Caco-2 (cell line): ENCODE measurements around the gene SEPTIN7. TPM values are rescaled to one million over a fixed set of nuclear protein-coding genes. Genes with fewer than 3 reads are reported as not detected.

Source experiments
- BruUV-seq: library from RNA; stranded (reverse); fragments of 400-500 nt; replicated peaks from 2 replicates; lab custom pipeline; 2021; lab: Mats Ljungman, UMichigan
- CTCF ChIA-PET: fragments of 300-600 bp; sonication (Branson Sonifier 250); formaldehyde crosslinking; loops from one replicate; lab custom pipeline; 2022; ENCODE audit warnings: antibody characterized with exemption; lab: Charles Lee
- POLR2A ChIA-PET: fragments of 300-600 bp; sonication (Branson Sonifier 250); formaldehyde crosslinking; loops from one replicate; lab custom pipeline; 2022; ENCODE audit warnings: antibody characterized with exemption; lab: Charles Lee
- DNase-seq, 2 experiments: peaks; one replicate each; pipeline versions ENCODE4 v3.0.0 to v3.0.0-alpha.2; 2020 to 2022
- H3K27me3 ChIP-seq: replicated peaks from 2 replicates; pipeline ENCODE4 v1.6.0; 2011; ENCODE audit warnings: low read length; ENCODE audit not compliant: control insufficient read depth, insufficient read depth
- H3K36me3 ChIP-seq: 2 replicates; pipeline ENCODE4 v1.5.1; 2011; ENCODE audit warnings: low read length; ENCODE audit not compliant: control insufficient read depth, insufficient read depth
- H3K4me1 ChIP-seq: fragments of 250-450 bp; sonication (Bioruptor Pico); 2 replicates; pipeline ENCODE4 v1.5.1; 2020; ENCODE audit warnings: mild to moderate bottlenecking
- H3K4me3 ChIP-seq: 2 replicates; pipeline ENCODE4 v1.5.1; 2011; ENCODE audit warnings: low read depth, mild to moderate bottlenecking, control low read depth, low read length
- H3K9me3 ChIP-seq: fragments of 250-450 bp; sonication (Bioruptor Pico); 2 replicates; pipeline ENCODE4 v1.5.1; 2020; ENCODE audit warnings: mild to moderate bottlenecking, moderate library complexity
- H3K27ac Mint-ChIP-seq: one replicate; pipeline ENCODE4 v1.8.0; 2022; ENCODE audit warnings: mixed read lengths; ENCODE audit not compliant: unreplicated experiment
- H3K27me3 Mint-ChIP-seq: one replicate; pipeline ENCODE4 v1.8.0; 2022; ENCODE audit warnings: mixed read lengths; ENCODE audit not compliant: insufficient read depth, unreplicated experiment
- H3K36me3 Mint-ChIP-seq: one replicate; pipeline ENCODE4 v1.8.0; 2022; ENCODE audit warnings: mild to moderate bottlenecking, mixed read lengths; ENCODE audit not compliant: insufficient read depth, unreplicated experiment
- H3K4me1 Mint-ChIP-seq: one replicate; pipeline ENCODE4 v1.8.0; 2022; ENCODE audit warnings: low read depth, mixed read lengths; ENCODE audit not compliant: unreplicated experiment
- H3K4me3 Mint-ChIP-seq: one replicate; pipeline ENCODE4 v1.8.0; 2022; ENCODE audit warnings: mild to moderate bottlenecking, moderate library complexity, mixed read lengths; ENCODE audit not compliant: unreplicated experiment
- H3K9me3 Mint-ChIP-seq: one replicate; pipeline ENCODE4 v1.8.0; 2022; ENCODE audit warnings: mixed read lengths; ENCODE audit not compliant: unreplicated experiment
- intact Hi-C: fragments of 100-400 bp; cut with micrococcal nuclease; formaldehyde crosslinking; loops from one replicate; pipeline ENCODE4 v1.10.0; 2022; ENCODE audit not compliant: unreplicated experiment
- total RNA-seq: library from RNA; stranded (reverse); gene quantifications from 2 replicates; pipeline ENCODE4 v1.2.3, GENCODE V29; 2022
- TF ChIP-seq, protein P1 (sequence below), 2 experiments: fragments of 200-600 bp in 1 of 2; IDR thresholded peaks; 1 replicate in 1 of 2; 2 replicates in 1 of 2; pipeline versions ENCODE4 v1.5.1 to v1.8.0; 2011 to 2022; ENCODE audit warnings: antibody characterized with exemption in 1 of 2, control low read depth in 1 of 2, inconsistent platforms in 1 of 2, low read depth in 1 of 2, low read length in 1 of 2, mild to moderate bottlenecking in 1 of 2, moderate library complexity in 1 of 2; ENCODE audit not compliant: insufficient read depth in 1 of 2, severe bottlenecking in 1 of 2, unreplicated experiment in 1 of 2

The SEPTIN7 gene
- total RNA-seq, 1 experiment from 2014 or later, result 224 TPM

DNA sequence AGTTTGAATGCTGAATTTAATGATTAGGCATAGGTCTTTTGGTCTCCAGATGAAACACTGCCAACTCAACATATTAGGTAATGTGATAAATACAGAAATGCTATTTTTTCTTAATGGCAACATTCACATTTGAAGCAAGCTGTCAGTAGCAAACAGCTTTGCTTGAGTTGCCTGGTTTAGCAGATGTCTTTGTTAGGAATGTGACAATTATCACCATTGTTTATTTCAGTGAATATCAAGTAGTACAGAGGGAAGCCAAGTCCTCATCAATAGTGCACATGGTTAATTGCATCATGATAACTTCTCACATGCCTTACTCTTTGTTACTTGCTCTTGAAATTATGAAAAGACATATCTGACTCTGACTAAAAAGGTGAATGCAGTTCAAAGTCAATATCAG is 23.7 kb upstream of the SEPTIN7 start:
- BruUV-seq, result no TSS peak
- intact Hi-C loops, result no loop called here
- Mint-ChIP-seq H3K27me3 (no peaks in the 10 kb centered on the region), H3K36me3 (no peaks in the 10 kb centered on the region), H3K9me3 (no peaks in the 10 kb centered on the region), H3K4me1 (peaks cover 6% of the 10 kb centered on the region), H3K27ac (no peak overlapping the region), H3K4me3 (no peak overlapping the region)
- CTCF ChIA-PET, result no interaction called here
- no peaks in the 10 kb centered on the region for H3K36me3 ChIP-seq
- no peak for DNase-seq
- no peak overlapping the region for H3K4me3 ChIP-seq
- no peaks in the 10 kb centered on the region for H3K9me3 ChIP-seq
- TF ChIP-seq, protein P1, sequence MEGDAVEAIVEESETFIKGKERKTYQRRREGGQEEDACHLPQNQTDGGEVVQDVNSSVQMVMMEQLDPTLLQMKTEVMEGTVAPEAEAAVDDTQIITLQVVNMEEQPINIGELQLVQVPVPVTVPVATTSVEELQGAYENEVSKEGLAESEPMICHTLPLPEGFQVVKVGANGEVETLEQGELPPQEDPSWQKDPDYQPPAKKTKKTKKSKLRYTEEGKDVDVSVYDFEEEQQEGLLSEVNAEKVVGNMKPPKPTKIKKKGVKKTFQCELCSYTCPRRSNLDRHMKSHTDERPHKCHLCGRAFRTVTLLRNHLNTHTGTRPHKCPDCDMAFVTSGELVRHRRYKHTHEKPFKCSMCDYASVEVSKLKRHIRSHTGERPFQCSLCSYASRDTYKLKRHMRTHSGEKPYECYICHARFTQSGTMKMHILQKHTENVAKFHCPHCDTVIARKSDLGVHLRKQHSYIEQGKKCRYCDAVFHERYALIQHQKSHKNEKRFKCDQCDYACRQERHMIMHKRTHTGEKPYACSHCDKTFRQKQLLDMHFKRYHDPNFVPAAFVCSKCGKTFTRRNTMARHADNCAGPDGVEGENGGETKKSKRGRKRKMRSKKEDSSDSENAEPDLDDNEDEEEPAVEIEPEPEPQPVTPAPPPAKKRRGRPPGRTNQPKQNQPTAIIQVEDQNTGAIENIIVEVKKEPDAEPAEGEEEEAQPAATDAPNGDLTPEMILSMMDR (IDR thresholded peaks at IDR 0.05; ENCODE audit: insufficient read depth in 1 of 2, low read depth in 1 of 2, low read length in 1 of 2, severe bottlenecking in 1 of 2, unreplicated experiment in 1 of 2), result no peak
- POLR2A ChIA-PET, result no interaction called here
- no peaks in the 10 kb centered on the region for H3K4me1 ChIP-seq
- no peaks in the 10 kb centered on the region for H3K27me3 ChIP-seq

DNA sequence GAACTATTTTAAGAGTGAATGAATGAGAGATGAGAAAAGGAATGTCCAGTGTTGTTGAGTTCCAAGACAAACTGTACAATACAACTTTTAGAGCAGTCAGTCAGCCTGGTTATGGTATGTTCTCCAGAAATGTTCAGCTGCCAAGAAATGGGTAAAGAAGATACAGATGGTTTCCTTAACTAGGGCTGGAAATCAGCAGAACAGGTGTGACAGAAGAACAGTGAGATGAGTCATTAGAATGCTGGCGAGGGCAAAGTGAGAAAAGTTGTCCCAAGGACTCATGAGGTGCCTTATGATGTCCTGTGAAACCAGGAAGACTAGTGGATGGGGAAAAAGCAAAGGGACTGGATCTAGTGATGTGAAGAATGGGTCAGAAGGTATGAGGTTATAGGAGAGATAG is 20.8 kb upstream of the SEPTIN7 start:
- no peak for DNase-seq
- H3K27me3 ChIP-seq, result no peaks in the 10 kb centered on the region
- Mint-ChIP-seq H3K4me1 (peaks cover 7% of the 10 kb centered on the region), H3K27ac (no peak overlapping the region), H3K36me3 (no peaks in the 10 kb centered on the region), H3K4me3 (no peak overlapping the region), H3K27me3 (no peaks in the 10 kb centered on the region), H3K9me3 (no peaks in the 10 kb centered on the region)
- ChIA-PET CTCF (no interaction called here), POLR2A (no interaction called here)
- H3K4me1 ChIP-seq, result no peaks in the 10 kb centered on the region
- BruUV-seq, result no TSS peak
- no peak overlapping the region for H3K4me3 ChIP-seq
- H3K36me3 ChIP-seq, result no peaks in the 10 kb centered on the region
- TF ChIP-seq, protein P1 (IDR thresholded peaks at IDR 0.05; ENCODE audit: insufficient read depth in 1 of 2, low read depth in 1 of 2, low read length in 1 of 2, severe bottlenecking in 1 of 2, unreplicated experiment in 1 of 2), result no peak
- intact Hi-C loops, result no loop called here
- H3K9me3 ChIP-seq, result no peaks in the 10 kb centered on the region

DNA sequence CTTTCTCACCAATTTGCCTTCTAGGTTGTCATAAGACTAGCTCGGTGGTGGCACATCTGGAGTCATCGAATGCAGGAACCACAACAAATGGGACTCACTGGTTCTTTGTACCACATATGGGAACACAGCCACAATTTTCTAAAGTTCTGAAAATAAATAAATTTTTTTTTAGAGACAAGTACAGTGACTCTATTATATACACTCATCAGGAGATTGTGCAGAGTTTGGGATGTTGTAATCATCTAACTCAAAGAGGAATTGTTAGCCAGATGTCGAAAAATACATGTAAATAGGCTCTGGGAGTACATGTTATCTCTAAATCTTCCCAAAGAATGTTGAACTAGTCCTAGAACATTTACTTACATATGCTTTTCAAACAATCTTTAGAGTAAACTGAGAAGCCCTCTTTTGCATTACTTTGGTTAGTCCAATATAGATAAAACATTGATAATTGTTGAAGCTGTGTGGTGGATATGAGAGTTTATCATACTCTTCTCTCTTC is 19.6 kb upstream of the SEPTIN7 start:
- no TSS peak for BruUV-seq
- Mint-ChIP-seq H3K4me1 (peaks cover 7% of the 10 kb centered on the region), H3K27me3 (no peaks in the 10 kb centered on the region), H3K27ac (no peak overlapping the region), H3K9me3 (no peaks in the 10 kb centered on the region), H3K36me3 (no peaks in the 10 kb centered on the region), H3K4me3 (no peak overlapping the region)
- no peaks in the 10 kb centered on the region for H3K4me1 ChIP-seq
- H3K36me3 ChIP-seq, result no peaks in the 10 kb centered on the region
- CTCF ChIA-PET, result no interaction called here
- no peak for DNase-seq
- intact Hi-C loops, result no loop called here
- no peak overlapping the region for H3K4me3 ChIP-seq
- TF ChIP-seq, protein P1 (IDR thresholded peaks at IDR 0.05; ENCODE audit: insufficient read depth in 1 of 2, low read depth in 1 of 2, low read length in 1 of 2, severe bottlenecking in 1 of 2, unreplicated experiment in 1 of 2), result no peak
- H3K27me3 ChIP-seq, result no peaks in the 10 kb centered on the region
- POLR2A ChIA-PET, result no interaction called here
- H3K9me3 ChIP-seq, result no peaks in the 10 kb centered on the region
